GM12864 (cell line): ENCODE results near the gene ZBTB39.
A peak's percentile ranks its signal among the peaks of the same experiment; 100 is the strongest.
"Not testable (repeated sequence)": the region's sequence is repeated elsewhere in the genome, so short reads cannot be mapped to it uniquely, and the experiment has no call there.

Source experiments
- DNase-seq: peaks from one replicate; pipeline ENCODE4 v3.0.0-alpha.2; 2011; ENCODE audit warnings: low read depth
- H3K4me3 ChIP-seq: 2 replicates; pipeline ENCODE4 v1.5.1; 2011; ENCODE audit warnings: mild to moderate bottlenecking, low read depth, low read length, control low read depth
- TF ChIP-seq, protein P1 (sequence below): IDR thresholded peaks from 2 replicates; pipeline ENCODE4 v1.5.1; 2011; ENCODE audit warnings: low read depth, mild to moderate bottlenecking, moderate library complexity, low read length, control low read depth, inconsistent platforms; ENCODE audit errors: missing control alignments

ZBTB39 gene

DNA sequence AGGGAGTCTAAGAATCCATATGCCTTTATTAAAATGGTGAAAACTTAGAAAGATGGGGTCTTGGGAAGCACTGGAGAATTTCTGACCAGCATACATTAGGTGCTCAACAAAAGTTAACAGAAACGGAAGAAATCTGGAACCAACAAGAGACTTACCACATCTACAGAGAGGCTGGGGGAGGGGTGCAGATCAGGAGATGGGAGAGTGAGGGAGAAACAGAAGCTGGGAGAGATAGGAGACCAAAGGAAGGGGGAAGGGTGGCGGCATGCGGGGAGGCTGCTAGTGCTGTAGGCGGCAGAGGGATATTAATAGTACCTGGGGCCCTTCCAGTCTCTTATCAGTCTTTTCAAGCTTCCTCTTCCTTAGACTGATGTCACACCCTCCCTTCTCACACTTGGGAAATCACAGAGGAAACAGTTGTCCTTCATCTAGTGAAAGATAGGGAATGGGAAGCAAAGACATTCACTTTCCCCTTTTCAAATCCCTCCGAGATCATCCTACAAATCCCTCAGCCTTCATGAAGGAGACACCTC is 18.1 kb downstream of the ZBTB39 start:
- TF ChIP-seq, protein P1, sequence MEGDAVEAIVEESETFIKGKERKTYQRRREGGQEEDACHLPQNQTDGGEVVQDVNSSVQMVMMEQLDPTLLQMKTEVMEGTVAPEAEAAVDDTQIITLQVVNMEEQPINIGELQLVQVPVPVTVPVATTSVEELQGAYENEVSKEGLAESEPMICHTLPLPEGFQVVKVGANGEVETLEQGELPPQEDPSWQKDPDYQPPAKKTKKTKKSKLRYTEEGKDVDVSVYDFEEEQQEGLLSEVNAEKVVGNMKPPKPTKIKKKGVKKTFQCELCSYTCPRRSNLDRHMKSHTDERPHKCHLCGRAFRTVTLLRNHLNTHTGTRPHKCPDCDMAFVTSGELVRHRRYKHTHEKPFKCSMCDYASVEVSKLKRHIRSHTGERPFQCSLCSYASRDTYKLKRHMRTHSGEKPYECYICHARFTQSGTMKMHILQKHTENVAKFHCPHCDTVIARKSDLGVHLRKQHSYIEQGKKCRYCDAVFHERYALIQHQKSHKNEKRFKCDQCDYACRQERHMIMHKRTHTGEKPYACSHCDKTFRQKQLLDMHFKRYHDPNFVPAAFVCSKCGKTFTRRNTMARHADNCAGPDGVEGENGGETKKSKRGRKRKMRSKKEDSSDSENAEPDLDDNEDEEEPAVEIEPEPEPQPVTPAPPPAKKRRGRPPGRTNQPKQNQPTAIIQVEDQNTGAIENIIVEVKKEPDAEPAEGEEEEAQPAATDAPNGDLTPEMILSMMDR: no peak
- no peak overlapping the region for H3K4me3 ChIP-seq
- DNase-seq: no peak

- no peak for DNase-seq
- no peak overlapping the region for H3K4me3 ChIP-seq
- TF ChIP-seq, protein P1: peak; percentile 97
These were observed 18.7 kb downstream of the ZBTB39 start for GRCh38 chr12:56987551-56988053.

DNA sequence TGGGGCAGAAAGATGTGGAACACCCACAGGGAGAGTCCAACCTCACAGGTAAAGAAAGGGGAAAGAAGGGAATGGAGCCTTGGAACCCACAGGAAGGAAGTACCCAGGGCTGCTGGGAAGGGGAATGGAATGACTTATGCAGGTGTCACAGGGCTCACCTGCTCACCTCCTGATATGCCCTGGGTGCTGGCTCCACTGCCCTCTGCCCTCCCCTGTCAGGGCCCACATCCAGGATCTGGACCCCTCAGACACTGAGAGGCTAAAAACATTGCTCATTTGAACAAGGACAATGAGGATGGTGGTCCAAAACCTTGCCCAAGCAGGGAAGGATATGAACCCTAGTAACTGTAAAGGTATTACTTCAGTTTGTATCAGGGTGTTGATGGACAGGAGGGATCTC is 19.3 kb downstream of the ZBTB39 start:
- TF ChIP-seq, protein P1: no peak
- no peak for DNase-seq
- no peak overlapping the region for H3K4me3 ChIP-seq

DNA sequence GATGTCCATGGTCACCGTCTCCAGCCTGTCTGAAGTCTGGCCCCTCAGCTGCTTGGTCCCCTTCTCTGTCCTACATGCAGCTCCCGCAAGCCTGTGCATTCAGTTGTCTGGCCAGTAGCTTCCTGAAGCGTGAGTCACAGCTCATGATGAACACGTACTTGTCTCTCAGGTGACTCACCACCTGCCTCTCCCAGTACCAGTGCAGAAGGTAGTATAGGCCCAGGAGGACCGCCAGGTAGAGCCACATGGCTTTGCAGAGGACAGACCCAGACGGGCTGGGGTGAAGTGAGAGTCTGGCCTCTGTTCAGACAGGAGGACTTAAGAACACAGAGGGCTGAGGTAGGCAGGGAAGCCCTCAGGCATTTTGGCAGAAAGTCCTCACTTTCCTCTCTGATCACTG is 20.6 kb downstream of the ZBTB39 start:
- H3K4me3 ChIP-seq, DNase-seq: not testable (repeated sequence)

DNA sequence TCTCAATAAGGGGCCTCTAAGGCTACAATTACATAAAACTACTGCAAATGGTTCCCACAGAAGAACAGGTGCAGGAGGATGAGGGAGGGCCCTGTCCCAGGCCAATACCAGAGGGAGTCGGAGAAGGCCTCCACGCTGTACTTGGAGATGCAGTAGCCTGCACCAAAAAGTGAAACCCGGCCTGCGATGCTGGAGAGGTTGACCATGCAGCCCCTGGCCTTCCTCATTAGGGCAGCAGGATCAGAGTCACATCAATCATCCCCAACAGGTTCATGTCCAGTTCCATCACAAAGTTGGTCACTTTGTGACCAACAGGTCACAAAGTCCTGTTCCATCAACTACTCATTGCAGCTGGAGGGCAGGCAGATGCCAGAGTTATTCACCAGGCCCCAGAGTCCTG is 23.0 kb downstream of the ZBTB39 start:
- no peak for DNase-seq
- TF ChIP-seq, protein P1: no peak
- H3K4me3 ChIP-seq: no peak overlapping the region

- H3K4me3 ChIP-seq, DNase-seq: not testable (repeated sequence)
These were observed 23.6 kb downstream of the ZBTB39 start for GRCh38 chr12:56982578-56983236.

DNA sequence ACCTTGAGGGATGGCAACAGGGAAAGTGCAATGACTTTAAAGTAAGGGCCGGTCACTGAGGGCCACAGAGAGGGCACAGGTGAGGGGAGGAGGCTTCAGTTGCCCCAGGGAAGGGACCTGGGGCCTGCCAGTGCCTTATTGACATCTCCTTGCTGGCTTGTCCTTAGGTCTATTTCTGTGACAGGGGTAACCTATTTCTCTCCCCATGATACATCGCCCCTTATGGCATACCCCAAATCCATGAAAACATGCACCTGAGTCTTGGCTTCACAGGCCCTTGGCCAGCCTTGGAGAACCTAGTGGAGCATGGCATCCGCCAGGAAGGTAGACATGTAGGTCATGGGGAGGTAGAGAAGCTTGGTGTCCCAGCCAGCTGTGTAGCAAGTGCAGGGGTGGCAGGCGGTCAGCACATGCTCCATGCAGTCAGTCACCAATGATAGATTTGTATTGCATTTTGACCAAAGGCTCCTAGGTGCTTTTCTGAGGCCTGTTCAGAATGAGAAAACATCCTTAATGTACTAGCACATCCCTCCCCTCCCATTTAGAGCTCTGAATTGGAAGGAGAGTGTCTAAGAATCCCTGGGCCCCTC is 25.3 kb downstream of the ZBTB39 start:
- TF ChIP-seq, protein P1: no peak
- no peak overlapping the region for H3K4me3 ChIP-seq
- no peak for DNase-seq

GRCh38 chr12:56980268-56980667 is 26.1 kb downstream of the ZBTB39 start:
- no peak for DNase-seq
- TF ChIP-seq, protein P1: no peak
- no peak overlapping the region for H3K4me3 ChIP-seq
